ENCODE results near the gene NUP43.
"Not testable (repeated sequence)": the region's sequence is repeated elsewhere in the genome, so short reads cannot be mapped to it uniquely, and the experiment has no call there.

The NUP43 gene

DNA sequence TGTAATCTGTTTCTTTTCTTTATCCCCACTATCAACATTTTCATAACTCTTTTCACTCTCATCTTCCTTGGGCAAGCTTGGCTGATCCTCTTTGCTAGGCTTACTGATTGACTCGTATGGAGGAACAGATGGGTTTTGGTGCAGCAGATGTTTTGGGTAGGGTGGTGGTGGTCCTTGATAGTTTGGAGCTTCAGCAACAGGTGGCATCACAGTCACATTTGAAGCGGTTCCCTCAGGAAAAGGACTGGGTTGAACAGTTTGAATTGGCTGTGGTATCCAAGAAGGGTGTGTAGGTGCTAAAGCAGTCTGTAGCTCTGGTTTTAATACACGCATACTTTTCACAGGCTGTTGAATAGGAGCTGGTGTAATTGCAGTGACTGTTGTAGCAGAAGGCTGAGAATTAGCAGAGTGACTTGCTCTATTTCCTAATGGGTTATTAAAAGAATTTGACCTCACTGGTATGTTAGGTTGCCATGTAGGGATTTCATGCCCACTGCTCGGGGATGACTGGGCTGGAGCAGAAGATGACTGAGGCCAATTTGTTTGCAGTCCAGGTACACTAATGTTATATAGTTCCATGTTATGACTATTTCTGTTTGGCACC, 63.0 kb downstream of the NUP43 start:
- DNase-seq = no peak

DNA sequence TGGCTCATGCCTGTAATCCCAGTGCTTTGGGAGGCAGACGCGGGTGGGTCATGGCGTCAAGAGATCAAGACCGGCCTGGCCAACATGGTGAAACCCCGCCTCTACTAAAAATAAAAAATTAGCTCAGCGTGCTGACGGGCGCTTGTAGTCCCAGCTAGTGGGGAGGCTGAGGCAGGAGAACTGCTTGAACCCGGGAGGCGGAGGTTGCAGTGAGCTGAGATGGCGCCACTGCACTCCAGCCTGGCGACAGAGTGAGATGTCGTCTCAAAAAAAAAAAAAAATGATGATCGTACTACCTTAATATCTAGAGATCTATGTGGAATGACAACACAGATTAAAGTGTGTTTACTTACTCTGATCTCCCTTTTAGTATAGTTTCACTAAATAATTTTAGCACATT, 64.5 kb downstream of the NUP43 start:
- DNase-seq = not testable (repeated sequence)

- no peak for DNase-seq
These were observed 65.1 kb downstream of the NUP43 start for GRCh38 chr6:149681209-149681608.

DNA sequence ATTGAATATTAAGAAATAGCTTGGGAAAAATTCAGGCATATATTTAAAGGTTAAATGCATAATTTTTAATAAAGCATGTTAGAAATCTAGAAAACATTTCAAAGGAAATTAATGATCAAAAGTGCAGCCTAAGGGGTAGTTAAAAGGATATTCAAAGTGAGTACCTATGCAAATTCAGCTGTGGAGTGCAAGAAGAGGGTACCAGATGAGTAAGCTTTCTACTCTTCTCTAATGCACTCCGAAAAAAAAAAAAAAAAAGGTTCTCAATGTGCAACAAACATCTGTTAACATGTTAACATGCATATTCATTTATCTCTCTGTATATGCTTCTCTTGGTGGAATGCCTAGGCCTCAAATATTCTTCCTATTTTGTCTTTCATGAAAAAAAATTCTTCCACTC, 65.8 kb downstream of the NUP43 start:
- no peak for DNase-seq
